ENCODE data around the gene SPATS2. TPM values are rescaled to one million over a fixed set of nuclear protein-coding genes. Genes with fewer than 3 reads are reported as not detected.

SPATS2 gene
- total RNA-seq, 1 donor from 2014 or later: 5.9 TPM

DNA sequence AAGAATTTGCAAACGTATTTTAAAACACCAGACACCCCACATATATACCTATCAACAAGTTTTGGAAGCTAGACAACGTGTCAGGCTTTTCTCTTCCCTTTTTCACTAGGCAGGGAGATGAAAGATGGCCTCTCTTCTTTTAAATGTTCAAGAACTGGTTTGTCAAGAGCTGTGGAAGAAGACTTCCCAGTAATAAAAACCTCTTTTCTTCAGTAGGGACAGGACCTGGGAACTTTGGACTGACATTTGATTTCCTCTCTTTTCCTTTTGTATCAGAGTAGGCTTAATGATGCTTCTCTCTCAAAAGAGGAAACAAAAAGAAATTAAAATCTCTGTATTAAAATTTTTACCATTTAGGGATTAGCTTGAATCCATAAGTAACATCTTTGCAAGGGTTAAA lies 49.6 kb downstream of the SPATS2 start:
- Histone ChIP-seq H3K27me3 (ENCODE audit: low read depth) (no peaks in the 10 kb centered on the region), H3K9me3 (replicated peaks) (no peaks in the 10 kb centered on the region), H3K36me3 (no peaks in the 10 kb centered on the region), H3K27ac (replicated peaks) (no peak overlapping the region), H3K4me1 (peaks cover 14% of the 10 kb centered on the region), H3K4me3 (no peak overlapping the region)
- intact Hi-C loops (cut with micrococcal nuclease): no loop called here
- TF ChIP-seq, protein P1, sequence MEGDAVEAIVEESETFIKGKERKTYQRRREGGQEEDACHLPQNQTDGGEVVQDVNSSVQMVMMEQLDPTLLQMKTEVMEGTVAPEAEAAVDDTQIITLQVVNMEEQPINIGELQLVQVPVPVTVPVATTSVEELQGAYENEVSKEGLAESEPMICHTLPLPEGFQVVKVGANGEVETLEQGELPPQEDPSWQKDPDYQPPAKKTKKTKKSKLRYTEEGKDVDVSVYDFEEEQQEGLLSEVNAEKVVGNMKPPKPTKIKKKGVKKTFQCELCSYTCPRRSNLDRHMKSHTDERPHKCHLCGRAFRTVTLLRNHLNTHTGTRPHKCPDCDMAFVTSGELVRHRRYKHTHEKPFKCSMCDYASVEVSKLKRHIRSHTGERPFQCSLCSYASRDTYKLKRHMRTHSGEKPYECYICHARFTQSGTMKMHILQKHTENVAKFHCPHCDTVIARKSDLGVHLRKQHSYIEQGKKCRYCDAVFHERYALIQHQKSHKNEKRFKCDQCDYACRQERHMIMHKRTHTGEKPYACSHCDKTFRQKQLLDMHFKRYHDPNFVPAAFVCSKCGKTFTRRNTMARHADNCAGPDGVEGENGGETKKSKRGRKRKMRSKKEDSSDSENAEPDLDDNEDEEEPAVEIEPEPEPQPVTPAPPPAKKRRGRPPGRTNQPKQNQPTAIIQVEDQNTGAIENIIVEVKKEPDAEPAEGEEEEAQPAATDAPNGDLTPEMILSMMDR (IDR thresholded peaks at IDR 0.05; ENCODE audit: borderline replicate concordance): no peak
- DNase-seq: no peak

DNA sequence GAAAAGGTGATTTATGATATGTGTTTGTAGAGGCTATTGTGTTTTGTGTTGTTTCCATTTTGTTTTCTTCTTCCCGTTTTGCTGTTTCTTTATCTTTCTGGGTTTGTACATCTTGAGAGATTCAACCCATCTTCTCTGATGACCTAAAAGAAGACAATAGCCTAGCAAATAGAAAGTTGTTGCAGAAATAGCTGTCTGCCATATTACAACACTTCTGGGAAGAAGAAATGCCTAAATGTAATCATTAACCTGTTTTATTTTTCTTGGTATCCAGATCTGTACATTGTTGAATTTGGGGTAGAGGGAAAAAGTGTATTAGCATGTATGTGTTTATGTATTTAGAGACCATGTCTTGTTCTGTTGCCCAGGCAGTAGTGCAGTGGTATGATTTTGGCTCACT lies 50.3 kb downstream of the SPATS2 start:
- H3K4me3 ChIP-seq: no peak overlapping the region
- H3K27me3 ChIP-seq (ENCODE audit: low read depth): no peaks in the 10 kb centered on the region
- no peak overlapping the region for H3K27ac ChIP-seq (replicated peaks)
- DNase-seq: no peak
- TF ChIP-seq, protein P1 (IDR thresholded peaks at IDR 0.05; ENCODE audit: borderline replicate concordance): no peak
- H3K4me1 ChIP-seq: peaks cover 14% of the 10 kb centered on the region
- no peaks in the 10 kb centered on the region for H3K36me3 ChIP-seq
- intact Hi-C loops (cut with micrococcal nuclease): no loop called here
- no peaks in the 10 kb centered on the region for H3K9me3 ChIP-seq (replicated peaks)

GRCh38 chr12:49420556-49420955 lies 53.3 kb downstream of the SPATS2 start:
- H3K36me3 ChIP-seq: peaks cover 3% of the 10 kb centered on the region
- no peaks in the 10 kb centered on the region for H3K27me3 ChIP-seq (ENCODE audit: low read depth)
- TF ChIP-seq, protein P1 (IDR thresholded peaks at IDR 0.05; ENCODE audit: borderline replicate concordance): no peak
- no peak overlapping the region for H3K27ac ChIP-seq (replicated peaks)
- peaks cover 14% of the 10 kb centered on the region for H3K4me1 ChIP-seq
- no peak for DNase-seq
- H3K9me3 ChIP-seq (replicated peaks): no peaks in the 10 kb centered on the region
- intact Hi-C loops (cut with micrococcal nuclease): no loop called here
- H3K4me3 ChIP-seq: no peak overlapping the region

GRCh38 chr12:49422114-49422513 lies 54.9 kb downstream of the SPATS2 start:
- no peak overlapping the region for H3K27ac ChIP-seq (replicated peaks)
- intact Hi-C loops (cut with micrococcal nuclease): no loop called here
- H3K4me1 ChIP-seq: peaks cover 14% of the 10 kb centered on the region
- H3K4me3 ChIP-seq: no peak overlapping the region
- H3K9me3 ChIP-seq (replicated peaks): no peaks in the 10 kb centered on the region
- DNase-seq: no peak
- TF ChIP-seq, protein P1 (IDR thresholded peaks at IDR 0.05; ENCODE audit: borderline replicate concordance): no peak
- peaks cover 9% of the 10 kb centered on the region for H3K36me3 ChIP-seq
- no peaks in the 10 kb centered on the region for H3K27me3 ChIP-seq (ENCODE audit: low read depth)

- Histone ChIP-seq H3K27ac (replicated peaks) (no peak overlapping the region), H3K36me3 (peaks cover 9% of the 10 kb centered on the region)
- no peak for DNase-seq
Measured at GRCh38 chr12:49428793-49429192, 61.5 kb downstream of the SPATS2 start.

More at GRCh38 chr12:49428793-49429192, 61.5 kb downstream of the SPATS2 start:
- Histone ChIP-seq H3K4me3 (no peak overlapping the region), H3K27me3 (ENCODE audit: low read depth) (no peaks in the 10 kb centered on the region), H3K9me3 (replicated peaks) (no peaks in the 10 kb centered on the region), H3K4me1 (peaks cover 7% of the 10 kb centered on the region)
- intact Hi-C loops (cut with micrococcal nuclease): no loop called here
- TF ChIP-seq, protein P1 (IDR thresholded peaks at IDR 0.05; ENCODE audit: borderline replicate concordance): no peak
